IMR-90 (cell line): ENCODE results near the gene NR2C1. TPM values are rescaled to one million over a fixed set of nuclear protein-coding genes. Genes with fewer than 3 reads are reported as not detected.

Experiments used
- ATAC-seq: fragments of 200-7000 bp; cut with Tn5 transposase; 2 replicates; pipeline ENCODE4 v1.9.1; 2020; ENCODE audit warnings: low read depth, mild to moderate bottlenecking, moderate library complexity
- BruUV-seq: library from RNA; stranded (reverse); fragments of 400-500 nt; replicated peaks from 2 replicates; lab custom pipeline; 2021; lab: Mats Ljungman, UMichigan
- CTCF ChIA-PET: fragments of 300-600 bp; formaldehyde crosslinking; extraction: SDS; loops from one replicate; lab custom pipeline; 2021; ENCODE audit warnings: antibody characterized with exemption; lab: Yijun Ruan, JAX
- POLR2A ChIA-PET: fragments of 300-600 bp; sonication (Branson Sonifier 250); formaldehyde crosslinking; loops from one replicate; lab custom pipeline; 2022; ENCODE audit warnings: antibody characterized with exemption; ENCODE audit not compliant: unreplicated experiment; lab: Charles Lee
- DNase-seq: peaks from one replicate; pipeline ENCODE4 v3.0.0; 2013
- H2AFZ ChIP-seq: replicated peaks from 2 replicates; pipeline ENCODE3; 2013; ENCODE audit warnings: low read length, mild to moderate bottlenecking; ENCODE audit not compliant: poor library complexity
- H2AK5ac ChIP-seq: 2 replicates; pipeline ENCODE4 v1.6.1; 2013; ENCODE audit warnings: low read depth, low read length, inconsistent platforms
- H2AK9ac ChIP-seq: replicated peaks from 2 replicates; pipeline ENCODE3; 2013; ENCODE audit warnings: mild to moderate bottlenecking, low read depth, low read length, moderate library complexity; ENCODE audit not compliant: poor library complexity
- H2BK120ac ChIP-seq: 2 replicates; pipeline ENCODE4 v1.6.1; 2013; ENCODE audit warnings: low read depth, low read length, inconsistent platforms
- H2BK15ac ChIP-seq: 3 replicates; pipeline ENCODE4 v1.6.1; 2013; ENCODE audit warnings: low read depth, low read length, inconsistent platforms
- H2BK20ac ChIP-seq: 2 replicates; pipeline ENCODE4 v1.6.1; 2013; ENCODE audit warnings: low read depth, mild to moderate bottlenecking, inconsistent platforms, low read length, moderate library complexity
- H2BK5ac ChIP-seq: 2 replicates; pipeline ENCODE4 v1.6.1; 2013; ENCODE audit warnings: mild to moderate bottlenecking, low read depth, low read length, inconsistent platforms; ENCODE audit not compliant: poor library complexity, severe bottlenecking
- H3K14ac ChIP-seq: replicated peaks from 2 replicates; pipeline ENCODE4 v1.6.1; 2013; ENCODE audit warnings: low read depth, low read length, inconsistent platforms
- H3K18ac ChIP-seq: 2 replicates; pipeline ENCODE4 v1.6.1; 2013; ENCODE audit warnings: low read depth, low read length, control low read depth
- H3K23ac ChIP-seq: 2 replicates; pipeline ENCODE4 v1.6.1; 2013; ENCODE audit warnings: low read depth, low read length, inconsistent platforms
- H3K27ac ChIP-seq: 2 replicates; pipeline ENCODE4 v1.5.1; 2013; ENCODE audit warnings: mild to moderate bottlenecking, control low read depth, low read length; ENCODE audit not compliant: insufficient read depth
- H3K27me3 ChIP-seq: 2 replicates; pipeline ENCODE4 v1.6.1; 2013; ENCODE audit warnings: low read length; ENCODE audit not compliant: control insufficient read depth, insufficient read depth
- H3K36me3 ChIP-seq: 2 replicates; pipeline ENCODE4 v1.6.1; 2013; ENCODE audit warnings: low read length, mixed read lengths; ENCODE audit not compliant: control insufficient read depth, insufficient read depth
- H3K4ac ChIP-seq: 2 replicates; pipeline ENCODE4 v1.6.1; 2013; ENCODE audit warnings: low read depth, low read length, inconsistent platforms
- H3K4me1 ChIP-seq: 2 replicates; pipeline ENCODE4 v1.6.1; 2013; ENCODE audit warnings: low read length, mixed read lengths; ENCODE audit not compliant: control insufficient read depth, insufficient read depth
- H3K4me2 ChIP-seq: 2 replicates; pipeline ENCODE4 v1.6.1; 2013; ENCODE audit warnings: low read depth, mild to moderate bottlenecking, control low read depth, low read length, moderate library complexity
- H3K4me3 ChIP-seq: 2 replicates; pipeline ENCODE4 v1.5.1; 2013; ENCODE audit warnings: low read depth, mild to moderate bottlenecking, control low read depth, low read length, moderate library complexity; ENCODE audit not compliant: insufficient read depth
- H3K56ac ChIP-seq: 2 replicates; pipeline ENCODE4 v1.6.1; 2013; ENCODE audit warnings: low read length, inconsistent platforms; ENCODE audit not compliant: insufficient read depth; ENCODE audit errors: extremely low read depth
- H3K79me1 ChIP-seq, 2 experiments: 2 replicates each; pipeline ENCODE4 v1.6.1; 2013; ENCODE audit warnings: low read length in 2 of 2, inconsistent platforms in 1 of 2, low read depth in 1 of 2
- H3K9ac ChIP-seq: 2 replicates; pipeline ENCODE4 v1.6.1; 2013; ENCODE audit warnings: low read depth, low read length, control low read depth
- H3K9me1 ChIP-seq: 2 replicates; pipeline ENCODE4 v1.6.1; 2013; ENCODE audit warnings: low read length, inconsistent platforms; ENCODE audit not compliant: insufficient read depth
- H3K9me3 ChIP-seq: 2 replicates; pipeline ENCODE4 v1.6.1; 2013; ENCODE audit warnings: low read length; ENCODE audit not compliant: control insufficient read depth, insufficient read depth
- H4K20me1 ChIP-seq: 2 replicates; pipeline ENCODE4 v1.6.1; 2013; ENCODE audit warnings: low read length, inconsistent platforms; ENCODE audit not compliant: insufficient read depth
- H4K5ac ChIP-seq: 2 replicates; pipeline ENCODE4 v1.6.1; 2013; ENCODE audit warnings: mild to moderate bottlenecking, low read depth, low read length, control low read depth
- H4K8ac ChIP-seq, 2 experiments: 2 replicates each; pipeline ENCODE4 v1.6.1; 2013; ENCODE audit warnings: low read depth in 2 of 2, low read length in 2 of 2, control low read depth in 1 of 2, inconsistent platforms in 1 of 2
- H4K91ac ChIP-seq: 2 replicates; pipeline ENCODE4 v1.6.1; 2013; ENCODE audit warnings: low read depth, low read length, inconsistent platforms; ENCODE audit not compliant: insufficient read depth
- BHLHE40 ChIP-seq: fragments of 150-350 bp; IDR thresholded peaks from 2 replicates; pipeline ENCODE4 v1.6.1; 2016; ENCODE audit warnings: mild to moderate bottlenecking, low read depth, low read length
- CEBPB ChIP-seq: IDR thresholded peaks from 2 replicates; pipeline ENCODE4 v1.6.1; 2012; ENCODE audit warnings: low read depth, low read length, improper control_type of control experiment
- CHD1 ChIP-seq: IDR thresholded peaks from 2 replicates; pipeline ENCODE4 v1.6.1; 2012; ENCODE audit warnings: low read depth, low read length, improper control_type of control experiment
- CTCF ChIP-seq: conservative IDR thresholded peaks from 2 replicates; pipeline ENCODE4 v1.5.1; 2012; ENCODE audit warnings: mild to moderate bottlenecking, low read depth, low read length, improper control_type of control experiment
- FOS ChIP-seq: fragments of 150-350 bp; IDR thresholded peaks from 2 replicates; pipeline ENCODE4 v1.6.1; 2016; ENCODE audit warnings: low read depth, low read length
- MAFK ChIP-seq: IDR thresholded peaks from 2 replicates; pipeline ENCODE4 v1.6.1; 2012; ENCODE audit warnings: low read depth, low read length, improper control_type of control experiment
- MAZ ChIP-seq: IDR thresholded peaks from 2 replicates; pipeline ENCODE4 v1.6.1; 2012; ENCODE audit warnings: low read depth, mild to moderate bottlenecking, low read length, improper control_type of control experiment, moderate library complexity, borderline replicate concordance
- MXI1 ChIP-seq: IDR thresholded peaks from 2 replicates; pipeline ENCODE4 v1.6.1; 2012; ENCODE audit warnings: low read depth, mild to moderate bottlenecking, low read length, moderate library complexity, borderline replicate concordance
- NFE2L2 ChIP-seq: fragments of 150-350 bp; IDR thresholded peaks from 2 replicates; pipeline ENCODE4 v1.6.1; 2016; ENCODE audit warnings: low read depth, mild to moderate bottlenecking, low read length
- POLR2A ChIP-seq: IDR thresholded peaks from 2 replicates; pipeline ENCODE4 v1.6.1; 2012; ENCODE audit warnings: mild to moderate bottlenecking, low read depth, low read length
- RAD21 ChIP-seq: IDR thresholded peaks from 2 replicates; pipeline ENCODE4 v1.6.1; 2012; ENCODE audit warnings: low read length, improper control_type of control experiment
- RCOR1 ChIP-seq: IDR thresholded peaks from 2 replicates; pipeline ENCODE4 v1.6.1; 2012; ENCODE audit warnings: mild to moderate bottlenecking, low read length, improper control_type of control experiment; ENCODE audit not compliant: insufficient replicate concordance
- RFX5 ChIP-seq: IDR thresholded peaks from 2 replicates; pipeline ENCODE4 v1.8.0; 2012; ENCODE audit warnings: low read depth, mild to moderate bottlenecking, low read length, moderate library complexity
- SMC3 ChIP-seq: fragments of 150-350 bp; IDR thresholded peaks from 2 replicates; pipeline ENCODE4 v1.6.1; 2016; ENCODE audit warnings: low read depth, mild to moderate bottlenecking, antibody characterized with exemption, low read length, moderate library complexity
- WGBS, 2 experiments: methylation state at CpG; one replicate each; pipeline versions ENCODE4 v1.1.5 to v1.1.7; 2013; ENCODE audit warnings: missing lambda C conversion rate in 2 of 2; ENCODE audit not compliant: insufficient read length in 1 of 2; ENCODE audit errors: extremely low coverage in 2 of 2; 5-methylcytosine and 5-hydroxymethylcytosine counted together
- dilution Hi-C: fragments of 300-500 bp; cut with HindIII; formaldehyde crosslinking; loops from one replicate; pipeline ENCODE4 v1.14.3; 2018; ENCODE audit warnings: low sequenced_read_pairs; ENCODE audit not compliant: unreplicated experiment
- in situ Hi-C: fragments of 300-500 bp; cut with MboI; formaldehyde crosslinking; loops from 3 replicates; pipeline ENCODE4 v1.14.3; 2019; ENCODE audit warnings: low sequenced_read_pairs, inconsistent platforms, mixed read lengths
- intact Hi-C: fragments of 100-400 bp; cut with micrococcal nuclease; formaldehyde crosslinking; loops from 2 replicates; pipeline ENCODE4 v1.10.0; 2022
- polyA plus RNA-seq, 3 experiments: library from polyadenylated mRNA; depleted of rRNA; stranded (reverse); fragments of >200 nt; gene quantifications; 2 replicates each; pipeline ENCODE4 v1.2.3, GENCODE V29; 2012; ENCODE audit warnings: low replicate concordance in 1 of 3
- total RNA-seq: library from RNA; depleted of rRNA; stranded (reverse); fragments of >200 nt; gene quantifications from 2 replicates; pipeline ENCODE4 v1.2.3, GENCODE V29; 2012
- TF ChIP-seq, protein P1 (sequence below): fragments of 150-350 bp; IDR thresholded peaks from 2 replicates; pipeline ENCODE4 v1.6.1; 2017; ENCODE audit warnings: mild to moderate bottlenecking, antibody characterized with exemption, low read length, low read depth
- TF ChIP-seq, protein P2 (sequence below): fragments of 150-350 bp; IDR thresholded peaks from 2 replicates; pipeline ENCODE4 v1.6.1; 2016; ENCODE audit warnings: low read depth, mild to moderate bottlenecking, low read length, moderate library complexity, borderline replicate concordance

NR2C1 gene
- total and polyA plus RNA-seq, 2 of the 4 experiments (the other 2 are of a cell fraction): 12.7 to 14.1 TPM

- in situ Hi-C loops: no loop called here
- BruUV-seq: no TSS peak
- no peak overlapping the region for H2AFZ ChIP-seq
- H2BK120ac ChIP-seq: no peak overlapping the region
- ATAC-seq (no peak), DNase-seq (no peak)
- H3K27ac ChIP-seq: no peak overlapping the region
- WGBS, 2 experiments: no CpG with 5 or more reads among the region's 1 CpG
- no peaks in the 10 kb centered on the region for H3K4me1 ChIP-seq
- no peak overlapping the region for H4K91ac ChIP-seq
- no peak overlapping the region for H4K8ac ChIP-seq
- no peak overlapping the region for H3K9ac ChIP-seq
- H3K4me2 ChIP-seq: no peak overlapping the region
- H4K5ac ChIP-seq: no peak overlapping the region
- no peak overlapping the region for H3K18ac ChIP-seq
- H2BK5ac ChIP-seq: no peak overlapping the region
- ChIA-PET CTCF (no interaction called here), POLR2A (no interaction called here)
- peaks cover 7% of the 10 kb centered on the region for H3K36me3 ChIP-seq
- no peaks in the 10 kb centered on the region for H3K9me3 ChIP-seq
- no peak overlapping the region for H3K4ac ChIP-seq
- no peaks in the 10 kb centered on the region for H4K20me1 ChIP-seq
- intact Hi-C loops: no loop called here
- dilution Hi-C loops: no loop called here
- H2BK20ac ChIP-seq: no peak overlapping the region
- no peak overlapping the region for H2BK15ac ChIP-seq
- no peak overlapping the region for H3K4me3 ChIP-seq
- no peak overlapping the region for H3K23ac ChIP-seq
- TF ChIP-seq POLR2A (no peak), RAD21 (no peak), CHD1 (no peak), SMC3 (no peak), RCOR1 (no peak), MAZ (no peak), CTCF (no peak), FOS (no peak), RFX5 (no peak), CEBPB (no peak), NFE2L2 (no peak), MAFK (no peak), MXI1 (no peak), BHLHE40 (no peak)
- TF ChIP-seq, protein P1, sequence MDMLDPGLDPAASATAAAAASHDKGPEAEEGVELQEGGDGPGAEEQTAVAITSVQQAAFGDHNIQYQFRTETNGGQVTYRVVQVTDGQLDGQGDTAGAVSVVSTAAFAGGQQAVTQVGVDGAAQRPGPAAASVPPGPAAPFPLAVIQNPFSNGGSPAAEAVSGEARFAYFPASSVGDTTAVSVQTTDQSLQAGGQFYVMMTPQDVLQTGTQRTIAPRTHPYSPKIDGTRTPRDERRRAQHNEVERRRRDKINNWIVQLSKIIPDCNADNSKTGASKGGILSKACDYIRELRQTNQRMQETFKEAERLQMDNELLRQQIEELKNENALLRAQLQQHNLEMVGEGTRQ: no peak
- TF ChIP-seq, protein P2, sequence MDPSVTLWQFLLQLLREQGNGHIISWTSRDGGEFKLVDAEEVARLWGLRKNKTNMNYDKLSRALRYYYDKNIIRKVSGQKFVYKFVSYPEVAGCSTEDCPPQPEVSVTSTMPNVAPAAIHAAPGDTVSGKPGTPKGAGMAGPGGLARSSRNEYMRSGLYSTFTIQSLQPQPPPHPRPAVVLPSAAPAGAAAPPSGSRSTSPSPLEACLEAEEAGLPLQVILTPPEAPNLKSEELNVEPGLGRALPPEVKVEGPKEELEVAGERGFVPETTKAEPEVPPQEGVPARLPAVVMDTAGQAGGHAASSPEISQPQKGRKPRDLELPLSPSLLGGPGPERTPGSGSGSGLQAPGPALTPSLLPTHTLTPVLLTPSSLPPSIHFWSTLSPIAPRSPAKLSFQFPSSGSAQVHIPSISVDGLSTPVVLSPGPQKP: no peak
- no peaks in the 10 kb centered on the region for H3K27me3 ChIP-seq
- H3K9me1 ChIP-seq: no peaks in the 10 kb centered on the region
- no peak overlapping the region for H2AK9ac ChIP-seq
- H3K14ac ChIP-seq: no peak overlapping the region
- H2AK5ac ChIP-seq: no peak overlapping the region
- H3K79me1 ChIP-seq: 0 out of 4 replicates have a peak, but pooled peaks cover 0 to 9% of the 10 kb centered on the region in 2 experiments
- no peak overlapping the region for H3K56ac ChIP-seq
Measured at GRCh38 chr12:94970560-94970959, 102.9 kb downstream of the NR2C1 start.
